Cortex of kidney (tissue), 1 donor: ENCODE data around the gene ASF1B.

Experiments
- DNase-seq: peaks from one replicate; lab custom pipeline; 2025; lab: John Stamatoyannopoulos, UW

ASF1B gene

GRCh38 chr19:14085309-14085995, 50.9 kb downstream of the ASF1B start, which contains the start of gene C19orf67:
TSS of gene C19orf67 (minus strand) at chr19:14085783. CDS start at chr19:14085627, 156 bp downstream.
- DNase-seq, result no peak

GRCh38 chr19:14082675-14082960, 53.8 kb downstream of the ASF1B start:
- DNase-seq, result no peak

- no peak for DNase-seq
Observed at GRCh38 chr19:14081797-14082674, 54.4 kb downstream of the ASF1B start.

GRCh38 chr19:14080887-14081796, 55.2 kb downstream of the ASF1B start:
- no peak for DNase-seq

- DNase-seq, result no peak
Observed at GRCh38 chr19:14078411-14078810, 58.0 kb downstream of the ASF1B start.

- DNase-seq, result no peak
Observed at GRCh38 chr19:14073925-14074838, 62.2 kb downstream of the ASF1B start.

- no peak for DNase-seq
Observed at GRCh38 chr19:14073261-14073924, 63.0 kb downstream of the ASF1B start.

GRCh38 chr19:14072535-14073260, 63.7 kb downstream of the ASF1B start, which contains the start of gene MISP3:
TSS of gene MISP3 (plus strand) at chr19:14072786. CDS start at chr19:14073310, 524 bp downstream.
- DNase-seq, result no peak

GRCh38 chr19:14070268-14071050, 65.9 kb downstream of the ASF1B start:
- no peak for DNase-seq
